ENCODE measurements around the gene ABI3BP. TPM values are rescaled to one million over a fixed set of nuclear protein-coding genes. Genes with fewer than 3 reads are reported as not detected.

ABI3BP gene
- total RNA-seq, 1 experiment from 2014 or later: 23.4 TPM

DNA sequence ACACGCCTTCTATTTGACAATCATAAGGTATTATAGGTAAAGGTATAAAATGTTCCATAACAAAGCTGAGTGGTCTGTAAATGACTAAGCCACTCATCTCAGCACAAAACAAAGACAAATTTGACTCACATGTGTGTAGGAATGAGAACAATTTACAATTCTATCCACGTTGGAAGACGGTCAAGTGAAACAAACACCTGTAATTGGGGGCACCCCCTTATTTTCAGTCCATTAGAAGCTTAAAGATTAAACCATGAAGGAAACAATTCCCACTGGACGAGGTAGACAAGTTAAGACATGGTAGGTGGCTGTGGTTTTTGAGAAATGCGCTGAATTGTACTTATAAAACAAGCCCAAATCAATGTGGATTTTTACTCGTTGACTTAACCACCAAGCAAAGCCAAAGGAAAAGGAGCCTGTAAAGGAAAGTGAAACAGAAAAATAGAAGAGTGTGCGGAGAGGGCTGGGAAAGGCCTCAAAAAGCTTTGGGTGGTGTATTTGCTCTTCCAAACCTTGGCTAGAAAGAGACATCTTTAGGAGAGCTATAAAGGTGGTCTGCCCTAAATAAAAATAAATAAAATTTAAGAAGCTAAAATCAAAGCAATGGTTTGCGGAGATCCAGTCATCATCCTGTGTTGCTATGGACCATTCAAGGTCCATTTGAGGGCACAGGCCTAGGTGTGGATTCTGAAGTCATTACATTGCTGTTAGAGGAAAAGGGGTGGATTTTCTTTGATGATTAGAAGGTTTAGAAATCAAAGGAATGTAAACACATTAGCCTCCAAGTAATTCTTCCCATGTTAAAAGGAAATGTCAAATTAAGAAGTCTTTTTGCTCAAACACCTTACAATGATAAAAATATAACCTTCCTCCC is 148.9 kb downstream of the ABI3BP start:
- ATAC-seq (no peak), DNase-seq (no peak)
- Histone ChIP-seq H3K9me3 (ENCODE audit: low read length) (no peaks in the 10 kb centered on the region), H3K27ac (ENCODE audit: low read length) (no peak overlapping the region), H4K20me1 (ENCODE audit: low read length) (no peaks in the 10 kb centered on the region), H3K4me1 (ENCODE audit: insufficient read depth, low read length) (no peaks in the 10 kb centered on the region), H3K4me2 (ENCODE audit: low read length) (no peak overlapping the region), H3K9ac (ENCODE audit: low read length) (no peak overlapping the region), H3F3A (ENCODE audit: low read length, unreplicated experiment) (no peaks in the 10 kb centered on the region), H3K4me3 (ENCODE audit: low read length) (no peak overlapping the region), H3K79me2 (ENCODE audit: low read length) (no peaks in the 10 kb centered on the region), H3K36me3 (ENCODE audit: low read depth, low read length) (peaks cover 2% of the 10 kb centered on the region; the same call in 1 of the 2 replicates), H2AFZ (ENCODE audit: low read length) (no peak overlapping the region), H3K9me2 (replicated peaks; ENCODE audit: low read length) (no peaks in the 10 kb centered on the region), H3K27me3 (ENCODE audit: low read length) (no peaks in the 10 kb centered on the region)
- CTCF ChIA-PET: no interaction called here
- intact Hi-C loops (cut with micrococcal nuclease): no loop called here
- TF ChIP-seq EZH2phosphoT487 (IDR thresholded peaks at IDR 0.05; ENCODE audit: borderline replicate concordance, low read length): no peak
- no peak for TF ChIP-seq CTCF (conservative IDR thresholded peaks at IDR 0.05; ENCODE audit: low read depth, low read length)
- TF ChIP-seq EZH2 (IDR thresholded peaks at IDR 0.05; ENCODE audit: low read length, unreplicated experiment): no peak
- BruUV-seq (replicated peaks): no TSS peak
- POLR2A ChIA-PET (ENCODE audit: unreplicated experiment): no interaction called here

- H3K4me1 ChIP-seq (ENCODE audit: insufficient read depth, low read length): no peaks in the 10 kb centered on the region
- intact Hi-C loops (cut with micrococcal nuclease): no loop called here
- H3K9me2 ChIP-seq (replicated peaks; ENCODE audit: low read length): no peaks in the 10 kb centered on the region
- ChIA-PET POLR2A (ENCODE audit: unreplicated experiment) (no interaction called here), CTCF (no interaction called here)
- no peak overlapping the region for H3K4me3 ChIP-seq (ENCODE audit: low read length)
- H4K20me1 ChIP-seq (ENCODE audit: low read length): no peaks in the 10 kb centered on the region
- DNase-seq (no peak), ATAC-seq (no peak)
- H3K79me2 ChIP-seq (ENCODE audit: low read length): no peaks in the 10 kb centered on the region
- no peak overlapping the region for H3K9ac ChIP-seq (ENCODE audit: low read length)
- no peaks in the 10 kb centered on the region for H3K36me3 ChIP-seq (ENCODE audit: low read depth, low read length)
- H3K4me2 ChIP-seq (ENCODE audit: low read length): no peak overlapping the region
- H3F3A ChIP-seq (ENCODE audit: low read length, unreplicated experiment): no peaks in the 10 kb centered on the region
- no peak for TF ChIP-seq CTCF (conservative IDR thresholded peaks at IDR 0.05; ENCODE audit: low read depth, low read length)
- no peak overlapping the region for H3K27ac ChIP-seq (ENCODE audit: low read length)
- no peaks in the 10 kb centered on the region for H3K27me3 ChIP-seq (ENCODE audit: low read length)
- BruUV-seq (replicated peaks): no TSS peak
- no peak overlapping the region for H2AFZ ChIP-seq (ENCODE audit: low read length)
- no peaks in the 10 kb centered on the region for H3K9me3 ChIP-seq (ENCODE audit: low read length)
Measured at GRCh38 chr3:100838157-100838556, 155.1 kb downstream of the ABI3BP start.

- Histone ChIP-seq H3F3A (ENCODE audit: low read length, unreplicated experiment) (no peaks in the 10 kb centered on the region), H3K9ac (ENCODE audit: low read length) (no peak overlapping the region), H3K36me3 (ENCODE audit: low read depth, low read length) (no peaks in the 10 kb centered on the region), H3K27me3 (ENCODE audit: low read length) (no peaks in the 10 kb centered on the region), H3K4me3 (ENCODE audit: low read length) (no peak overlapping the region), H3K79me2 (ENCODE audit: low read length) (no peaks in the 10 kb centered on the region), H3K9me3 (ENCODE audit: low read length) (no peaks in the 10 kb centered on the region), H3K27ac (ENCODE audit: low read length) (no peak overlapping the region), H3K4me1 (ENCODE audit: insufficient read depth, low read length) (no peaks in the 10 kb centered on the region), H3K4me2 (ENCODE audit: low read length) (no peak overlapping the region), H4K20me1 (ENCODE audit: low read length) (no peaks in the 10 kb centered on the region), H3K9me2 (replicated peaks; ENCODE audit: low read length) (no peaks in the 10 kb centered on the region), H2AFZ (ENCODE audit: low read length) (no peak overlapping the region)
- ATAC-seq (no peak), DNase-seq (no peak)
- POLR2A ChIA-PET (ENCODE audit: unreplicated experiment): no interaction called here
- BruUV-seq (replicated peaks): no TSS peak
- intact Hi-C loops (cut with micrococcal nuclease): no loop called here
- CTCF ChIA-PET: no interaction called here
- TF ChIP-seq CTCF (conservative IDR thresholded peaks at IDR 0.05; ENCODE audit: low read depth, low read length): no peak
- TF ChIP-seq EZH2phosphoT487 (IDR thresholded peaks at IDR 0.05; ENCODE audit: borderline replicate concordance, low read length): no peak
- TF ChIP-seq EZH2 (IDR thresholded peaks at IDR 0.05; ENCODE audit: low read length, unreplicated experiment): no peak
Measured at GRCh38 chr3:100836661-100837060, 156.6 kb downstream of the ABI3BP start.
